Thyroid gland (tissue), 4 donors: ENCODE data around the gene ACER1. TPM values are rescaled to one million over a fixed set of nuclear protein-coding genes. Genes with fewer than 3 reads are reported as not detected.
A peak's percentile ranks its signal among the peaks of the same experiment; 100 is the strongest.

Experiments
- DNase-seq, 2 donors: peaks; one replicate each; pipeline ENCODE4 v3.0.0-alpha.2; 2019
- H3K27ac ChIP-seq, 3 donors: fragments of 200-600 bp; sonication (generic); 1 replicate in 2 of 3; 2 replicates in 1 of 3; pipeline ENCODE4 v1.5.1; 2016 to 2019; ENCODE audit warnings: mild to moderate bottlenecking in 1 of 3, moderate library complexity in 1 of 3
- H3K27me3 ChIP-seq: fragments of 200-600 bp; sonication (generic); one replicate; pipeline ENCODE4 v1.5.1; 2019
- H3K36me3 ChIP-seq, 2 donors: fragments of 200-600 bp; sonication (generic); one replicate each; pipeline ENCODE4 v1.5.1; 2016 to 2019
- H3K4me1 ChIP-seq, 2 donors: fragments of 200-600 bp; sonication (generic); one replicate each; pipeline ENCODE4 v1.5.1; 2017 to 2019
- H3K4me3 ChIP-seq, 3 donors: fragments of 200-600 bp; sonication (generic); replicated peaks in 1 of 3; 1 replicate in 2 of 3; 2 replicates in 1 of 3; pipeline ENCODE4 v1.5.1; 2016; ENCODE audit warnings: mild to moderate bottlenecking in 1 of 3
- H3K9me3 ChIP-seq: fragments of 200-600 bp; sonication (generic); one replicate; pipeline ENCODE4 v1.5.1; 2017
- CTCF ChIP-seq, 6 experiments: fragments of 200-600 bp in 3 of 6; fragments of 450-650 bp in 3 of 6; sonication (generic) in 3 of 6; IDR thresholded peaks; one replicate each; pipeline ENCODE4 v1.5.1; 2016 to 2019; ENCODE audit warnings: antibody characterized with exemption in 6 of 6, mild to moderate bottlenecking in 2 of 6, inconsistent platforms in 1 of 6, moderate library complexity in 1 of 6
- POLR2A ChIP-seq, 2 donors: fragments of 450-650 bp; IDR thresholded peaks; one replicate each; pipeline ENCODE4 v1.6.1; 2017; ENCODE audit warnings: antibody characterized with exemption in 2 of 2, mild to moderate bottlenecking in 2 of 2, moderate library complexity in 1 of 2
- WGBS, 2 donors: methylation state at CpG; one replicate each; pipeline ENCODE4 v1.1.5; 2017; 5-methylcytosine and 5-hydroxymethylcytosine counted together
- intact Hi-C: fragments of 100-400 bp; cut with DNase I; formaldehyde crosslinking; loops from one replicate; pipeline ENCODE4 v1.15.1; 2023
- total RNA-seq, 4 donors: library from RNA; depleted of rRNA; stranded (reverse); fragments of >200 nt; gene quantifications; one replicate each; pipeline ENCODE4 v1.2.3, GENCODE V29; 2016

The ACER1 gene
- total RNA-seq, 4 donors from 2014 or later: 0.67 TPM; not detected in 3

GRCh38 chr19:6271721-6272410, 61.5 kb downstream of the ACER1 start:
- Histone ChIP-seq H3K36me3 (peaks cover 4 to 13% of the 10 kb centered on the region in 2 donors), H3K4me1 (peaks cover 44 to 62% of the 10 kb centered on the region in 2 donors), H3K27me3 (no peaks in the 10 kb centered on the region), H3K4me3 (peak overlapping the region in 1 of 3 donors; percentile 16), H3K27ac (peak overlapping the region; percentile 72 to 87 (median 82)), H3K9me3 (no peaks in the 10 kb centered on the region)
- 10 to 24% methylated on average over 27 to 35 of the region's 35 CpGs for WGBS, 2 donors
- TF ChIP-seq POLR2A (IDR thresholded peaks at IDR 0.05): peak in 1 of 2 donors; percentile 7
- TF ChIP-seq CTCF (IDR thresholded peaks at IDR 0.05): no peak
- DNase-seq: peak; percentile 90 to 93
- intact Hi-C loops: no loop called here

GRCh38 chr19:6271251-6271650, 62.2 kb downstream of the ACER1 start:
- H3K27me3 ChIP-seq: no peaks in the 10 kb centered on the region
- H3K36me3 ChIP-seq: peaks cover 4 to 13% of the 10 kb centered on the region in 2 donors
- intact Hi-C loops: no loop called here
- H3K4me3 ChIP-seq: no peak overlapping the region
- TF ChIP-seq POLR2A (IDR thresholded peaks at IDR 0.05) (no peak), CTCF (IDR thresholded peaks at IDR 0.05) (peak in 4 of 6 experiments; percentile 7 to 36 (median 24))
- DNase-seq: peak; percentile 77 to 81
- H3K9me3 ChIP-seq: no peaks in the 10 kb centered on the region
- peaks cover 44 to 58% of the 10 kb centered on the region in 2 donors for H3K4me1 ChIP-seq
- H3K27ac ChIP-seq: peak overlapping the region; percentile 72 to 87 (median 82)
- WGBS, 2 donors: 25 to 40% methylated on average over 9 of the region's 9 CpGs

- TF ChIP-seq POLR2A (IDR thresholded peaks at IDR 0.05) (no peak), CTCF (IDR thresholded peaks at IDR 0.05) (no peak)
- Histone ChIP-seq H3K4me3 (no peak overlapping the region), H3K4me1 (peaks cover 44 to 58% of the 10 kb centered on the region in 2 donors), H3K36me3 (peaks cover 4 to 13% of the 10 kb centered on the region in 2 donors), H3K9me3 (no peaks in the 10 kb centered on the region), H3K27ac (peak overlapping the region; percentile 72 to 87 (median 82)), H3K27me3 (no peaks in the 10 kb centered on the region)
- DNase-seq: no peak
- 87 to 89% methylated on average over 17 of the region's 17 CpGs for WGBS, 2 donors
- intact Hi-C loops: no loop called here
These were observed 62.6 kb downstream of the ACER1 start for GRCh38 chr19:6270822-6271221.

GRCh38 chr19:6270076-6270745, 63.2 kb downstream of the ACER1 start:
- Histone ChIP-seq H3K9me3 (no peaks in the 10 kb centered on the region), H3K27me3 (no peaks in the 10 kb centered on the region), H3K36me3 (peaks cover 4 to 13% of the 10 kb centered on the region in 2 donors), H3K4me3 (no peak overlapping the region), H3K4me1 (peaks cover 44 to 55% of the 10 kb centered on the region in 2 donors), H3K27ac (peak overlapping the region in 1 of 3 donors; percentile 82)
- intact Hi-C loops: no loop called here
- WGBS, 2 donors: 81 to 91% methylated on average over 15 to 31 of the region's 31 CpGs
- no peak for DNase-seq
- TF ChIP-seq CTCF (IDR thresholded peaks at IDR 0.05) (no peak), POLR2A (IDR thresholded peaks at IDR 0.05) (no peak)
